ENCODE measurements around the gene PID1.

Gene PID1, protein sequence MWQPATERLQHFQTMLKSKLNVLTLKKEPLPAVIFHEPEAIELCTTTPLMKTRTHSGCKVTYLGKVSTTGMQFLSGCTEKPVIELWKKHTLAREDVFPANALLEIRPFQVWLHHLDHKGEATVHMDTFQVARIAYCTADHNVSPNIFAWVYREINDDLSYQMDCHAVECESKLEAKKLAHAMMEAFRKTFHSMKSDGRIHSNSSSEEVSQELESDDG

DNA sequence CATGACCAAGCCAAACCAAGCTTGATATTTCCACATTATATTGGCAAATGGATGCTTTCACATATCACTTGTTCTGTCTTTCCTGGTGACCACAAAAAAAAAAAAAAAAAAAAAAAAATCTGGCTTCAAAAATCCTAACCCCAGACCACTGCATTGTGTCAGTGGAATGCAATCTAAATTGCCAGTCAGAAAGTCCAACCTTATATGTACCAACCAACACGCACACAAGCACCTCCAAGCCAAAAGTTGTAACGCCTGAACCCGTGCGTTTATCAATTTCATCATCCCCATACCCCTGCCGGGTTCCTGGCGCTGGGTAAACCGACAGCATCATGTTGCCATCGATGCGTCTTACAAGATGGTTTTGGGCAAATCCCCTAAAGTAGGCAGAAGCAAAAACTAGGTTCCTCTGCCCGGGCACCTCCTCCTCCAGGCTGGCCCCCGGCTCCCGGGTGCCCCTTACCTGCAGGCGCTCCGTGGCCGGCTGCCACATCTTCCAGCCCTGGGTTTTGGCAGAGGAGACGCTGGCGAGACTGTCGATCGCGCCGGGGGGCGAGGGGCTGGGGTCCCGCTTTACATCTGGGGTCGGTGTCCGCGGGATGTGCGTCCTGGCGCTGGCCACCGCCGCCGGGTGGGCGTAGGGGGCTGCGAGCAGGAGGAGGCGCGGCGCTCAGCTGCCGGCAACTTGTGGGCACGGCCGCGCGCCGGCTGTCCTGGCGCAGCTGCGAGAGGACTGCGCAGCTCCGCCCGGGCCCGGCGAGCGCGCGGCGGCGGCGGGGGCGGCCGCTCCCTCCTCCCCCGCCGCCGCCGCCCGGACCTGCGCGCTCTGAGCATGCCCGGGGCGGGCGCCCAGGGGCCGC lies at the start of gene PID1:
Gene PID1, minus strand, starts transcription at position 737 of the 860 bp plus-strand sequence. Its CDS starts 244 bp downstream, at position 493.
- H3K4me2 ChIP-seq, result peak within 1 kb of the TSS; percentile 57; the same call in 1 of the 2 replicates
- TF ChIP-seq, protein P1, sequence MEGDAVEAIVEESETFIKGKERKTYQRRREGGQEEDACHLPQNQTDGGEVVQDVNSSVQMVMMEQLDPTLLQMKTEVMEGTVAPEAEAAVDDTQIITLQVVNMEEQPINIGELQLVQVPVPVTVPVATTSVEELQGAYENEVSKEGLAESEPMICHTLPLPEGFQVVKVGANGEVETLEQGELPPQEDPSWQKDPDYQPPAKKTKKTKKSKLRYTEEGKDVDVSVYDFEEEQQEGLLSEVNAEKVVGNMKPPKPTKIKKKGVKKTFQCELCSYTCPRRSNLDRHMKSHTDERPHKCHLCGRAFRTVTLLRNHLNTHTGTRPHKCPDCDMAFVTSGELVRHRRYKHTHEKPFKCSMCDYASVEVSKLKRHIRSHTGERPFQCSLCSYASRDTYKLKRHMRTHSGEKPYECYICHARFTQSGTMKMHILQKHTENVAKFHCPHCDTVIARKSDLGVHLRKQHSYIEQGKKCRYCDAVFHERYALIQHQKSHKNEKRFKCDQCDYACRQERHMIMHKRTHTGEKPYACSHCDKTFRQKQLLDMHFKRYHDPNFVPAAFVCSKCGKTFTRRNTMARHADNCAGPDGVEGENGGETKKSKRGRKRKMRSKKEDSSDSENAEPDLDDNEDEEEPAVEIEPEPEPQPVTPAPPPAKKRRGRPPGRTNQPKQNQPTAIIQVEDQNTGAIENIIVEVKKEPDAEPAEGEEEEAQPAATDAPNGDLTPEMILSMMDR (conservative IDR thresholded peaks at IDR 0.05; ENCODE audit: low read depth, low read length), result no peak

DNA sequence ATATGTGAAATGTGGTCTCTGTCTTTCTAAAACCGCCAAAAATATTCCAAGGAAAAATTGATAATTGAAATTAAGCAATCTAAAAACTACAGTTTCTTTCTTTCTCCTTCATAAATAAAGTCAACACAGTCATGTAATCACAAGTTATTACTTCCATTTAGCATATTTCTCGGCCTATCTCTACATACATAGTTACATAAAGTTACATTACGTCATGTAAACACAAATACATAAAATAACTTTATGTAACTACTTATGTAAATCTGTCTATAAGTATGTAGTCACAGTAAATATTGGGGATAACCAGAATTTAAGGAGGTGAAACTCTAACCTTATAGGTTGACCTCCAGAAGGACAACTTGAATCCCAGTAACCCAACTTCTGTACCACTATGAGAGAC lies 48.5 kb upstream of the PID1 start:
- Histone ChIP-seq H3K4me3 (IDR thresholded peaks at IDR 0.05; ENCODE audit: insufficient read depth, low read depth, low read length) (no peak overlapping the region), H3K9ac (no peak overlapping the region), H3K36me3 (ENCODE audit: insufficient read depth) (no peaks in the 10 kb centered on the region), H3K27ac (no peak overlapping the region), H3K27me3 (ENCODE audit: insufficient read depth, low read depth) (no peaks in the 10 kb centered on the region), H3K4me1 (ENCODE audit: low read depth, poor library complexity, severe bottlenecking) (no peaks in the 10 kb centered on the region), H4K20me1 (ENCODE audit: insufficient read depth) (no peaks in the 10 kb centered on the region), H3K79me2 (ENCODE audit: insufficient read depth, low read depth) (no peaks in the 10 kb centered on the region), H2AFZ (ENCODE audit: low read depth) (no peak overlapping the region), H3K4me2 (no peak overlapping the region)
- TF ChIP-seq, protein P1 (conservative IDR thresholded peaks at IDR 0.05; ENCODE audit: low read depth, low read length), result no peak

More for the DNA sequence above, at the start of gene PID1:
- Histone ChIP-seq H3K4me1 (ENCODE audit: low read depth, poor library complexity, severe bottlenecking) (peaks cover 4% of the 10 kb centered on the region), H2AFZ (ENCODE audit: low read depth) (peak within 1 kb of the TSS; percentile 76; the same call in 1 of the 2 replicates), H3K4me3 (IDR thresholded peaks at IDR 0.05; ENCODE audit: insufficient read depth, low read depth, low read length) (no peak within 1 kb of the TSS), H3K79me2 (ENCODE audit: insufficient read depth, low read depth) (no peaks in the 10 kb centered on the region), H3K36me3 (ENCODE audit: insufficient read depth) (no peaks in the 10 kb centered on the region), H3K27ac (no peak within 1 kb of the TSS), H4K20me1 (ENCODE audit: insufficient read depth) (no peaks in the 10 kb centered on the region), H3K9ac (no peak within 1 kb of the TSS), H3K27me3 (ENCODE audit: insufficient read depth, low read depth) (no peaks in the 10 kb centered on the region)

GRCh38 chr2:229314117-229314516 lies 43.0 kb upstream of the PID1 start:
- Histone ChIP-seq H3K36me3 (ENCODE audit: insufficient read depth) (no peaks in the 10 kb centered on the region), H3K4me2 (no peak overlapping the region), H3K27ac (no peak overlapping the region), H3K4me3 (IDR thresholded peaks at IDR 0.05; ENCODE audit: insufficient read depth, low read depth, low read length) (no peak overlapping the region), H3K79me2 (ENCODE audit: insufficient read depth, low read depth) (no peaks in the 10 kb centered on the region), H3K27me3 (ENCODE audit: insufficient read depth, low read depth) (no peaks in the 10 kb centered on the region), H3K4me1 (ENCODE audit: low read depth, poor library complexity, severe bottlenecking) (no peaks in the 10 kb centered on the region), H4K20me1 (ENCODE audit: insufficient read depth) (no peaks in the 10 kb centered on the region), H2AFZ (ENCODE audit: low read depth) (no peak overlapping the region), H3K9ac (no peak overlapping the region)
- TF ChIP-seq, protein P1 (conservative IDR thresholded peaks at IDR 0.05; ENCODE audit: low read depth, low read length), result no peak

DNA sequence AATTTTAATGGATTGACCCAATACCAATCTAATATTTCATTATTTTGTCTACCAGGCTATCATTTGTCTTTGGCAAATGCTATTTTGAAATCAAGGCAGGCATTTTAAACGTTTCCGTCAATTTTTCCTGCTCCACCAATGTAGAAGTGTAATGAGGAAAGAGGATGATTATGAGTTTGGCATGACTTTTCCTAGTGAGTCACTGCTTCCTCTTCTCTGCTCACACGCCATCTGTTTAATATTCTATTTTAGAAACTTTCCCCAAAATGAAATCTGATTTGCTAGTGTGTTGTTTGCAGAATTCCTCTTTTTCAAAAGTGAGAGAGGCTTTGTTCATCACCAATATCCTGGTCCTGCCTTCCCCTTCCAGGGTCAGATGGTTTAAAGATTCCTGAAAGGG lies 42.5 kb upstream of the PID1 start:
- Histone ChIP-seq H3K4me2 (no peak overlapping the region), H3K27me3 (ENCODE audit: insufficient read depth, low read depth) (no peaks in the 10 kb centered on the region), H2AFZ (ENCODE audit: low read depth) (no peak overlapping the region), H3K27ac (no peak overlapping the region), H3K9ac (no peak overlapping the region), H3K4me3 (IDR thresholded peaks at IDR 0.05; ENCODE audit: insufficient read depth, low read depth, low read length) (no peak overlapping the region), H3K79me2 (ENCODE audit: insufficient read depth, low read depth) (no peaks in the 10 kb centered on the region), H3K36me3 (ENCODE audit: insufficient read depth) (no peaks in the 10 kb centered on the region), H3K4me1 (ENCODE audit: low read depth, poor library complexity, severe bottlenecking) (no peaks in the 10 kb centered on the region), H4K20me1 (ENCODE audit: insufficient read depth) (no peaks in the 10 kb centered on the region)
- TF ChIP-seq, protein P1 (conservative IDR thresholded peaks at IDR 0.05; ENCODE audit: low read depth, low read length), result no peak
